IPS-NIHi11 (cell line): ENCODE measurements around the gene ACYP2.
"Not testable (repeated sequence)": the region's sequence is repeated elsewhere in the genome, so short reads cannot be mapped to it uniquely, and the experiment has no call there.

Experiments used
- DNase-seq: peaks from one replicate; pipeline ENCODE4 v3.0.0; 2012; ENCODE audit warnings: mixed read lengths, low spot score

Gene ACYP2

DNA sequence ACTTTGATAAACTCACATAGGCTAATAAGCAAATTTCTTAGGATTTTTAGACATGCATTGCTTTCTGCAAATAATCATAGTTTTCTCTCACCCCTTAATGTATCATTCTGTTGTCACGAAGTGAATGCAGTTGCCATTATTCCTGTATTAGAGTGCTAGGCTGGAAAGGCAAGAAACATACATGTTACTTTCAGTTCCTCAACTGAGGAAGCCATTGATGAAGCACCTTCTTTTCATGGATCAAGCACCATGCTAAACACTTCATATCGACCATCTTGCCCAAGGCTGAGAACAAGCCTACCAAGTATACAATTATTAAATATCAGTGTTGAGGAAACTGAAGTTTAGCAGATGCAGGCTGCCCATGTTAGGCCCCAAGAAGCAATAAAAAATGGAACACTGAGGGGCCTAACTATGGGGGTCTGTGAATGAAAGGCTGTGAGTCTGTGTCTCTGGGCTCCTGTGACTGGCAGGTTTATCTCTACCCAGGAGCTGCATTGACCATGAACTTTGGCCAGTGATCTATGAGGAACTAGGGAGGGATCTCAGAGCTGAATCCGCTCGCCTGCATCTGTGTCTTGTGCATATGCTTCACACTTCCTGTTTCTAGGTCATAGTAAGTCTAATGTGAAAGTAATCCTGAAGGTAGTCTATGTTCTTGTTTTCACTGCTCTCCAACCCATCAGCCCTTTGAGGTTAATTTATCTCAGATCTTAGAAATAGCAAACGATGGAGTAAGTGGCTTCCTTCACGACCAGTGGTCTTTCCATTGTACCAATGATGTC is 156.6 kb downstream of the ACYP2 start:
- DNase-seq = no peak

DNA sequence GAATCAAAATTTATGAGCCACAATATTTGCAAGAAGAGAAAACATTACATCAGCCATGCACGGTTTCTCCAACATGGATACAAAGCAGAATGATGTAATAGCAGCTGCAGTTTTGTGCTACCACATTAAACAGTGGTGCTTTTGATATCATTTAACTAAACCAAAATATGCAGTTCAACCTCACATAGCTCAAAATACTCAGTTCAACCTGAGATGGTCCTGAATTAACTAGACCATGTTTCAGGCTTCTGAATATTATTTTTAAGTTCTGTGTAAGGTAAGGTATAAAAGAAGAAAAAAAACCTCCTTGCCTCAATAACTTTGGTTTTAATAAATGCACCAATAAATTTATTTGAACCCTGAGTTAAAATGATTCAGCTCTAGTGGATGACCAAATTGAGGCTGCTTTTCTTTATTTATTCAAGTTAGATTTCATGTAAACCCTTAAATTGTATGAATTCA is 159.4 kb downstream of the ACYP2 start:
- no peak for DNase-seq

DNA sequence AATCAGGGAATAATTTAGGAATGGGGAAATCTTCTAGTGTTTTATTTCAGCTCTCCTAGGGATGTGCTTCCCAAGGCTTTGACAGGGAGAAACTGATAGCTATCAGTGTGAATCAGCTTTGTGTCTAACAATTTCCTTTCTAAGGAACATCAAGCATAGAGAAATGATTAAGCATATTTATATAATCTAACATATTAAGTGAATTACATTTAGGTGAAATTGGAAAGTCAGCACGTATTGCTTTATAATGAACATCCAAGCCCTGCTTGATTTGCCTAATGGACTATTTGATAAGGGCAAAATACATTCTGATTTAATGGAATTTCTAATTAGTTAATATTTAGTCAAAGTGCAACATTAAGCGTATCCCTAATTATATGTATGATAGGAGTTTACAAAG is 160.1 kb downstream of the ACYP2 start:
- no peak for DNase-seq

DNA sequence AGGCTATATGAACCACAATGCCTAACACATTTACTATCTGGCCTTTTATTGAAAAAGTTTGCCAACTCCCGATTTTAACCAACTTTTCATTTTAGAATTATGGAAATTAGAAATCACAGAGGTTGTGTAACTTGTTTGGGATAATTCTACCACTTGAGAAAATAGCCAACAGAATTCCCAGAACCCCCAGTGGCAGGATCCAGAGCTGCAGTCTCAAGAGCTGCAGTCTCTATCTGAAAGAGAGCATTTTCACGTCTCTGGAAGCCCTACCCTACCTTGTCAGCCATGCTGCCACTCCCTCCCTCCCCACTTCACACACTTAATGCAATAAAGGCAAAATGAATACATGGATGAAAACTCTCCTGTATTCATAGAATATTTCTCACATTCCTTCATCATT is 164.0 kb downstream of the ACYP2 start:
- peak; percentile 38 for DNase-seq

DNA sequence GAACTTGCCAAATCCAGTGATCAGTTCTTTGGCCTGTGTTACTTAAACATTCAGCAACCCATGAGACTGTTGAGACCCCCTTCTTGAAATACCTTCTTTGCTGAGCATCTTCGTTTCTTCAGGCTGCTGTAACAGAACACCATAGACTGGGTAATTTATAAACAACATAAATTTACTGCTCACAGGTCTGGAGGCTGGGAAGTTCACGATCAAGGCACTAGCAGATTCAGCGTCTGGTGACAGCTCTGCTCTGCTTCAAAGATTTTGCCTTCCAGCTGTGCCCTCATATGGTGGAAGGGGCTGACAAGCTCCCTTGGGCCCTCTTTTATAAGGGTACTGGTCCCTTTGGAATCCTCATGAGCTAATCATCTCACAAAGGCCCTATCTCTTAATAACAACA is 169.4 kb downstream of the ACYP2 start:
- no peak for DNase-seq

DNA sequence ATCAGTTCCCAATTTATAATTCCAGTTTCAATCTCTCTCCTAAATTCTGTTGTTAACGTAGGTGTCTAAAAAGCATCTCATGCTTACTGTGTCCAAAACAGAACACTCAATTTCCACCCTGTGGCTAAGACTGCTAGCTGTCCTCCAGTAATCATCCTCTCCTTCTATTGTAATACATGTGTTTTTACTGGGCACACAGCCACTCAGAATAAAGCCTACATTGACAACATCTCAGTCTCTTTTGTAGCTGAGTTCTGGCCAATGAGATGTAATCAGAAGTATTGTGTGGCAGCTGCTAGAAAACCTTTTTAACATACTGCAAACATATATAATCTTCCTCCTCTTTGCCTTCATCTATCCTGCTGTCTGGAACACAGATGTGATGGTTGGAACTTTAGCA is 170.0 kb downstream of the ACYP2 start:
- no peak for DNase-seq

DNA sequence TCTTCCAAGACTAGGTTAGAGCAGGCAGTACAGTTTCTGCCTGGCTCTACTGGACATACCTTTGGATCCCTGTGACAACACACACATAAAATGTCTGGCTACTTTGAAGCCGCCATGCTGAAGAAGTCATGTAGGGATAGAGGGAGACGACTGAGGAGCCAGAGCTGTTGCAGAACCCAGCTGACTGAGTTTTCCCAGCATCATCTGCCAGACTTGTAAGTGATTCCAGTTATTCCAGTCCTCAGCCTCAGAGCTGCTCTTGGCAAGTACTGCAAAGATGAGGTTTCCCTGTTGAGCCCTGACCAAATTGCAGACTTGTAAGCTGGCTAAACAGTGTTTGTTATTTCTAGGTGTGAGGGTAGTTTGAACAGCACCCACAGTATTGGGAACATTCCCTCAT is 172.1 kb downstream of the ACYP2 start:
- DNase-seq = no peak

DNA sequence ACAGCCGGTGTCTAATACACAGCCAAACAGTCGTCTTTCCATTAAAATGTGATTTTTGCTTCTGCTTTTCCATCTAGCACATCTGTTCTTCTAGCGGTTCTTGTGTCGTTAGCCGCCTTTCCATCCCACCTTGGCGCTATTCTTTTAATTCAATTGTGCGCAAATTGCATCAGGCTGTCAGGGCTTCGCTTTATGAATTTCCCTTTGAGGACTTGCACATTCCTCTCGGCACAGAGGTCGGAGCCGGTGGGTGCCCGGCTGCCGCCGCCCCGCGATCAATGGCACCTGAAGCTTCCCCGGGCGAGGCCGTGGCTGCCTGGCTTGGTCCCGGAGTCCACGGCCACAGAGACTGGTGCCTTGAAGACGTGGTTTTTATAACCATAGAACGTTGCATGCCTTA is 174.5 kb downstream of the ACYP2 start:
- DNase-seq = no peak

DNA sequence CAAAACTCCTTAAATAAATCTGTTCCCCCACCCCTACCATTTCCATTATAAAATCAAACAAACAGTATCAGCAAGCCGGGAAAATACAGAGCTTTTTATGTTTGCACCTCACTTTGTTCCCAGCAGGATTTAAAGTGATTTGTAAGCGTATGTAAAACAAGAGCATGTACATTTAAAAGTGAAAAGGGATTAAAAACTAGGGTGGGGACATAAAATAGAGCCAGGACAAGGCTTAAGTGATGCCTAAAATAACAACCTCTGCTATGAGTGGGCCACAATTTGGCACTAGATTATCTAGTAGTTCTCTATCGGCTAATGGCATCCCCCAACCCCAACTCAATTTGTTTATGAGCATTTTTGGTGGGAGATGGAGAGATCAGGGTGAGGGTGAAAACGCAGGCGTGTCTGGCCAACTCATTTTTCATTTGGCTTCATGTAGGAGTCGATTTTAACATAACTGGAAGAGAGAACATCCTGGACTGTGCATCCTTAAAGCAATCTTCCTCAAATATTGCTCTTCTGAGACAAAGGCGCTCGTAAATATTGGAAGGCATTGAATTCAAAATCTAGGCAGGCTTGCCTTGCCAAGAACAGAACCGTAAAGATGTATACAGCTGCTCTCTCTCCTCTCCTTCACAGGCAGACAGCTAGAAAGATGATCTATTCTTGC is 175.1 kb downstream of the ACYP2 start:
- no peak for DNase-seq

DNA sequence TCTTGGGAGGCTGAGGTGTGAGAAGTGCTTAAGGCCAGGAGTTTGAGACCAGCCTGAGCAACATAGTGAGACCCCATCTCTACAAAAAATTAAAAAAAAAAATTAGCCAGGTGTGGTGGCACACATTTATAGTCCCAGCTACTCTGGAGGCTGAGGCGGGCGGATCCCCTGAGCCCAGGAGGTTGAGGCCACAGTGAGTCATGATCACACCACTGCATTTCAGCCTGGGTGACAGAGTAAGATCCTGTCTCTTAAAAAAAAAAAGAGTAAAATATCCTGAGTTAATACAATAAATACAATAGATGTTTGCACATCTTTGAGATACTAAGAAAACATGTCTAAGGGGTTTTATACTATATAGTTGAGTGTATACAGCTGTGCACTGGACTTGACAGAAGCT is 179.2 kb downstream of the ACYP2 start:
- DNase-seq = not testable (repeated sequence)

DNA sequence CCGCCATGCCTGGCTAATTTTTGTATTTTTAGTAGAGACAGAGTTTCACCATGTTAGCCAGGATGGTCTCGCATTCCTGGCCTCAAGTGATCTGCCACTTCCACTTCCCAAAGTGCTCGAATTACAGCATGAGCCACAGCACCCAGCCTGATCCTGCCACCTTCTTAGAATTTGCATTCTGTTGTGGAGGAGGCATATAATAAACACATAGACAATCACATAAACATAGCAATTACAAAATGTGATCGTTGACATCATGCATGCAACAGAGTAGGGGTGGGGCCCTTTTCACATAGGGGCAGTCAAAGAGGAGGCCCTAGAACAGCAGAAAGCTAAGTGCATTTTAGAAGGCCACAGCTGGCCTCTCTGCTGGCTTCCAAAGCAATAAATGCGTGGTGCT is 180.5 kb downstream of the ACYP2 start:
- peak; percentile 27 for DNase-seq

DNA sequence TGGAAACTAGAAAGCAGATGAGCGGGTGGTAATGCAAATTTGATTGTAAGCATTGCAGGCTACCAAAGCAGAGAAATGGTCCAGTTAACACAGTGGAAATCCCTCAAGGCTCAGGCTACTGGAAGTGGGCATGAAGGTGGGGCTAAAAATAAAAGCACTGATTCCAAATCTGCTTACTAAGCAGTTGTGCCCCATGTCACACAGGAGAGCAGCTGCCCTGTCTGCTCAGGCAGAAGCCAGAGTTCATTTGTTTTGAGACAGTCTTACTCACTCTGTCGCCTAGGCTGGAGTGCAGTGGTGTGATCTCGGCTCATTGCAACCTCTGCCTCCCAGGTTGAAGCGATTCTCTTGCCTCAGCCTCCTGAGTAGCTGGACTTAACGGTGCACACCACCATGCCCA is 183.1 kb downstream of the ACYP2 start:
- no peak for DNase-seq

DNA sequence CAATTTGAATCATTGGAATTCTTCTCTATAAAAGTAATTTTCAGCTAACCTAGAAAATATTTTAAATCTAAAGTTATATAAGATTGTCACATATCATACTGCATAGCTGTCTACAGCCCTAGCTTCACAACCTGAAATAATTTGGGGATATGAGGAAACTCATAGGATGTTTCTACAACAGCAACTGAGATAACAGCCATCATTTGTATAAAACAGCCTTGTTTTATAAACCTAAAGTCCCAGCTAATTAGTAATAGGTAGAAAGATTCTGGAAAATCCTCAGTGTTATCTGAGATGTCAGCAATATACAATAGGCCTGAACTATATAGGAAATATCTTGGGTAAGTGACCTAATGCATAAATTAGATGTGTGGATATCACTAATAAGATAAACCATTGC is 188.2 kb downstream of the ACYP2 start:
- no peak for DNase-seq

DNA sequence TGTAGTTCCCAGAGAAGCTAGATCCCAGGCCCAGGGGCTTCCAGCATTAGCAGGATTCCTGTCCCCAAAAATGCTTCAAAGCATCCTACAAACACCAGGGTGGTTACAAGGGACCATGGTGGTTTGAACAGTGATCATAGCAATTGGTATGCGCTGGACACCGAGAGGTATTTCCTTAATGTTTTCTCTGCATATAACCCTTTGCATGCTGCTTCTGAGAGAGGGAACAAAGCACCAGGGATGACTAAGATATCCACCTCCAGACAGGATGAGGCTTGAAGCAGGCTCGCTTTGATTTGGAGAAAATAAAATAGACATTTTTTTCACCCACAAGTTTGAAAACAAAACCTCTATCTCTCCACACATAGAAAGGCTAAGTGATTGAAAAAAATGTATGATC is 191.1 kb downstream of the ACYP2 start:
- DNase-seq = no peak

DNA sequence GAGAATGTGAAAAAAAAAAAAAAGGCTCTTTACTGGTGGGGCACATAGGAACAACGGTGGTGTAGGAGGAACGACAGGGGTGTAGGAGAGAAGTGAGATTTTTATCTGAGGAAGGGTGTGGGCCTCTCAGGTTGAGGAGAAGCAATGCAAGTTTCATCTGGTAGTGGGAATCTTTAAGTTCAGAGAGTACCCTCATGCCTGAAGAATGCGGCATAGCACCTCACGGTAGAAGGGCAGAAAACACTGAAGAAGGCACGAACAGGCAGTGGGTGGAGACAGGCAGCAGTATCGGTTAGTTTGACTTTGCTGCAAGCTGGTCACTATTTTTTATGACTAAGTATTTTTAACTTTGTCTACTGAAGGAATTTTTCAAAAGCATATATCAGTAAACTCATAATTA is 192.8 kb downstream of the ACYP2 start:
- DNase-seq = no peak

DNA sequence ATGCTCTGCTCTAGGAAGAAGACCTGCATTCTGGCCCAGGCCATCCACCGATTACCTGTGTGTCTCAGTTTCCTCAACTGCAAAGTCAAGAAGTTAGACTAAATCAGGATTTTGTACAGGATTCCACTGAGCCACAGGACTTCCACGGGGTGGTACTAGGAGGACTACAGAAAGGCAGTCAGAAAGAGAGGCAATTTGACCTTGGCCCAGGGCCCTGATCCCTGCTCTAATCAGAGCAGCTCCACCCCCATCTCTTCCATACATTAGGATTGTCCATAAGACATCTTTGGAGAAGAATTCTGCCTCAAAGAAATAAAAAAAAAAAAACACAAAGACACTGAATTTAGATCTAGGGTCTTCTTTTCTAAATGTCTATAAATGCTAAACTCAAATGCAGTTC is 193.4 kb downstream of the ACYP2 start:
- DNase-seq = no peak

DNA sequence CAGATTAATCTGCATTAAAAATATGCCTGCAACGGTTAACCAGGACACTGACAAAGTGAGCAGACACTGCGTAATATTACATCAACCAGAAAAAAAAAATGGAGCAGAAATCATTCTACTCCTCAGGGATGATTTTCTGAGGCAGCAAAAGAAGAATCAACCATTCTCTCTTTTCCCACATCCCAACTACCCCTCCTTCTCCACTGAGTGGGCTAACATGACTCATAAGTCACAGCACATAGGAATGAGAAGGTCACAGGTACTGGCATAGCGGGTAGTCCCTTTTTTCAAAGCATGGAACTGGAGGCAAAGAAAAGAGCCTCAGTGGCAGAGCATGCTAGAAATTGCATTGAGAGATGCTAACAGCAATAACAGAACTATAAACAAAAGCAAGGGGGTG is 194.9 kb downstream of the ACYP2 start:
- DNase-seq = no peak

DNA sequence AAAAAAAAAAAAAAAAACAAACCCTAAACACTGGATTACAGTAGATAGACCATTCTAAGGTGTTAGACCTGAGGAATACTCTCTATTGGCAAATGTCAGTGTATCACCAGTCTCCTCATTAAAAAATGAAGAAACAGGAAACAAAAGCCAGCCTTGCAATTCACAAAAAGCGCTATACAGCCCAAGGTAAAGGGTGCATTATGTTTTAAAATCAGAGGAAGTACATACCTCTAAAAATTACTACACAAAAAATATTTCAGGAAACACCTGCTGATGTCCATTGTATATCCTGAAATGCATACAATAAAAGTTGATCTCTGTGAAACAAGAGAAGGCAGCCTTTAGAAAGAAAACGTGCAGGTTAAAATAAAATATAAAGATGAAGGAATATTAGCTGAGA is 195.5 kb downstream of the ACYP2 start:
- no peak for DNase-seq

DNA sequence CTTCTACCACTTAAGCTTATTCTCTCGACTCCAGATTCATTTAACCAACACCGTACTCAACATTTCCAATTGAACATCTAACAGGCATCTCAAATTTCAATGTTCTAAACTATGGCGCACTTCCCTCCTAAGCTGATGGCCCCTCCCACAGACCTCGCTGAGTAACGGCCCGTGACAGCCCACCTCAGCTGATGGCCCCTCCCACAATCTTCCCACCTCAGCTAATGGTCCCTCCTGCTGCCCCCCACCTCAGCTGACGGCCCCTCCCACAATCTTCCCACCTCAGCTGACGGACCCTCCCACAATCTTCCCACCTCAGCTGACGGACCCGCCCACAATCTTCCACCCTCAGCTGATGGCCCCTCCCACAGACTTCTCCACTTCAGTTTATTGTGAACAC is 197.7 kb downstream of the ACYP2 start:
- DNase-seq = no peak

DNA sequence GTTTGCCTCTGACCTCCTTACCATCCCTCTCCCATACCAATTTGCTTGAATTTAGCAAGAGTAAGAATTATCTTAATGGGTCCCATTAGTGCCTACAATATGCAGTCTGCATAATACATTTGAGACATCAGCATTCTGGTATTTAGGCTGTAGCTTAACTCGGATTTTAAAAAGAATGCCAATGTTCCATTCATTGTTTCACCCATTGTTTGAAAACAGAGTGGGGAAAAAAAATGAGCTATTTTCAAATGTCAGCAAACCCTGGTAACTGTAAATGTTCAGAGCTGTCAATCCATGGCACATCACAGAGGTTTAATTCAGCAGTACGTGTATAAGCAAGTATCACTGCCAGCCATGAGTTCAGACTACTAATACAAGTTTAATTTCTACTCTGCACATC is 202.6 kb downstream of the ACYP2 start:
- DNase-seq = no peak

DNA sequence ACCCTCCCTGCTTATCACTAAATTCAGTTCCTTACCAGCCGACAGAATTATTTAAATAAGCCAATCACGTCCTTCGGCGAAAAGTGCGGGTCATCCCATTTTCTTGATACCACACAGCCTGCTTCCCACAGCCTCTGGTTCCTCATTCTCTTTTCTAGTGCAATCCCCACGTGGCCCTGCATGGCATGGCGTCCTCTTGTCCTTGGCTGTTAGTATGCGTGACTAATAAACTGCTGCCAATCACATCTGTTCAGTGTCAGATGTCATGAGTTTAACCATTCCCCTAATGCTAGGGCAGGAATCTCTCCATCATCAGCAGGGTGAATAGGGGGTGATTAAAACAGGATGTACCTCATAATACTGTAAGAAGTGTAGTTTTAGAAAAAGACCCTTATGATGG is 203.4 kb downstream of the ACYP2 start:
- DNase-seq = no peak

DNA sequence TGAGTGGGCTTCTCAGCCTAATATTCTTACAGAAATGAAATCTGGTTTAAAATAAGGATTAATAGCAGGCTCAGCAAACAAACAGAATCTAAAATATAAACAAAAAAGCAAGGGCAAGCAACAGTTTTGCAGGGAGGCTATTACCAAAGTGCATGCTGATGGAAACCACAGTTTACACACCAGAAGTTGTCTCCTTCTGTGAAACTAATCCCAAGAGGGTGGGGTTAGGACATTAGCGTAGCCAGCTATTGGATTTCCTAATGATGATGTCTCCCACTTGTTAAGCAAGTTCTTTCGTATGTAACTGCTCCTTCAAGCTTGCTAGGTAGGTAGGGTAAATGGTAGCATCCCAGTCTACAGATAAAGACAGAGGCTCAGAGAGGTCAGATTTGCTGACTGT is 205.6 kb downstream of the ACYP2 start:
- DNase-seq = no peak

DNA sequence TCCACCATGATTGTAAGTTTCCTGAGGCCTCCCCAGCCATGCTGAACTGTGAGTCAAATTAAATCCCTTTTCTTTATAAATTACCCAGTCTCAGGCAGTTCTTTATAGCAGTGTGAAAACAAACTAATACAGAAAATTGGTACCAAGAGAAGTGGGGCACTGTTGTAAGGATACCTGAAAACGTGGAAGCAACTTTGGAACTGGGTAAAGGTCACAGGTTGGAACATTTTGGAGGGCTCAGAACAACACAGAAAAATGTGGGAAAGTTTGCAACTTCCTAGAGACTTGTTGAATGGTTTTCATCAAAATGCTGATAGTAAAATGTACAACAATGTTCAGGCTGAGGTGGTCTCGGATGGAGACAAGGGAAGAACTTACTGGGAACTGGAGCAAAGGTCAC is 209.1 kb downstream of the ACYP2 start:
- not testable (repeated sequence) for DNase-seq

DNA sequence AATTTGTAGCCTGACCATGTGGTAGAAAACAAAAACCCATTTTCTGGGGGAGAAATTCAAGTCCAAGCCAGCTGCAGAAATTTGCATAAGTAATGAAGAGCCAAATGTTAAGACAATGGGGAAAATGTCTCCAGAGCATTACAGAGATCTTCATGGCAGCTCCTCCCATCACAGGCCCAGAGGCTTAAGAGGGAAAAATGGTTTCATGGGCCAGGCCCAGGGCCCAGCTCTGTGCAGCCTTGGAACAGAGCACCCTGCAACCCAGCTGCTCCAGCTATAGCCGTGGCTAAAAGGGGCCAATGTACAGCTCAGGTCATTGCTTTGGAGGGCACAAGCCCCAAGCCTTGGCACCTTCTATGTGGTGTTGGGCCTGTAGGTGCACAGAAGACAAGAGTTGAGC is 209.7 kb downstream of the ACYP2 start:
- no peak for DNase-seq
